Keratinocyte (primary cell): ENCODE results near the gene ZBTB11. TPM values are rescaled to one million over a fixed set of nuclear protein-coding genes. Genes with fewer than 3 reads are reported as not detected.
"Not testable (repeated sequence)": the region's sequence is repeated elsewhere in the genome, so short reads cannot be mapped to it uniquely, and the experiment has no call there.

Experiments used
- DNase-seq: peaks from one replicate; pipeline ENCODE4 v3.0.0-alpha.2; 2011; ENCODE audit warnings: low read depth, missing footprints, low spot score
- FAIRE-seq: peaks from 2 replicates; lab custom pipeline; 2011; peaks lifted over from hg19 to GRCh38; lab: Jason Lieb, UNC
- H2AFZ ChIP-seq: 2 replicates; pipeline ENCODE4 v1.6.0; 2012; ENCODE audit warnings: low read length, control low read depth, inconsistent platforms; ENCODE audit not compliant: control insufficient read depth
- H3K27ac ChIP-seq: 2 replicates; pipeline ENCODE4 v1.5.1; 2011; ENCODE audit warnings: low read length; ENCODE audit not compliant: control insufficient read depth, insufficient read depth
- H3K27me3 ChIP-seq: 3 replicates; pipeline ENCODE4 v1.6.0; 2011; ENCODE audit warnings: low read length; ENCODE audit not compliant: control insufficient read depth, insufficient read depth; ENCODE audit errors: extremely low read depth
- H3K36me3 ChIP-seq, 2 experiments: 2 replicates in 1 of 2; 3 replicates in 1 of 2; pipeline ENCODE4 v1.5.1; 2011; ENCODE audit warnings: low read length in 2 of 2, mild to moderate bottlenecking in 1 of 2; ENCODE audit not compliant: control insufficient read depth in 2 of 2, insufficient read depth in 2 of 2; ENCODE audit errors: extremely low read depth in 1 of 2
- H3K4me1 ChIP-seq: 3 replicates; pipeline ENCODE4 v1.5.1; 2011; ENCODE audit warnings: low read length; ENCODE audit not compliant: control insufficient read depth, insufficient read depth; ENCODE audit errors: extremely low read depth
- H3K4me2 ChIP-seq: 3 replicates; pipeline ENCODE4 v1.6.0; 2011; ENCODE audit warnings: low read depth, low read length; ENCODE audit not compliant: control insufficient read depth, insufficient read depth; ENCODE audit errors: extremely low read depth
- H3K4me3 ChIP-seq, 3 experiments: fragments of 200-600 bp in 1 of 3; sonication (generic) in 1 of 3; 2 replicates in 2 of 3; 3 replicates in 1 of 3; pipeline ENCODE4 v1.5.1; 2011 to 2016; ENCODE audit warnings: low read length in 3 of 3, mild to moderate bottlenecking in 3 of 3, control low read depth in 2 of 3, inconsistent platforms in 1 of 3, low read depth in 1 of 3, mixed read lengths in 1 of 3, mixed run types in 1 of 3, moderate library complexity in 1 of 3; ENCODE audit not compliant: control insufficient read depth in 2 of 3, insufficient read depth in 2 of 3; ENCODE audit errors: extremely low read depth in 1 of 3
- H3K79me2 ChIP-seq: 2 replicates; pipeline ENCODE4 v1.6.0; 2012; ENCODE audit warnings: low read length; ENCODE audit not compliant: control insufficient read depth, insufficient read depth
- H3K9ac ChIP-seq: 3 replicates; pipeline ENCODE4 v1.6.0; 2011; ENCODE audit warnings: low read length; ENCODE audit not compliant: control insufficient read depth, insufficient read depth; ENCODE audit errors: extremely low read depth
- H3K9me1 ChIP-seq: 3 replicates; pipeline ENCODE4 v1.6.0; 2011; ENCODE audit warnings: low read length; ENCODE audit not compliant: control insufficient read depth, insufficient read depth; ENCODE audit errors: extremely low read depth
- H3K9me3 ChIP-seq: 2 replicates; pipeline ENCODE4 v1.5.1; 2012; ENCODE audit warnings: low read depth, low read length; ENCODE audit not compliant: control insufficient read depth
- H4K20me1 ChIP-seq: 3 replicates; pipeline ENCODE4 v1.6.0; 2011; ENCODE audit warnings: low read length; ENCODE audit not compliant: control insufficient read depth, insufficient read depth; ENCODE audit errors: extremely low read depth
- CTCF ChIP-seq, 3 experiments: IDR thresholded peaks in 1 of 3; conservative IDR thresholded peaks in 1 of 3; optimal IDR thresholded peaks in 1 of 3; 2 replicates in 2 of 3; 3 replicates in 1 of 3; pipeline versions ENCODE3 to v1.5.1; 2011; ENCODE audit warnings: low read length in 3 of 3, mild to moderate bottlenecking in 3 of 3, moderate library complexity in 2 of 3, control low read depth in 1 of 3, inconsistent platforms in 1 of 3; ENCODE audit not compliant: insufficient read depth in 2 of 3; ENCODE audit errors: extremely low read depth in 1 of 3
- EZH2 ChIP-seq: IDR thresholded peaks from one replicate; pipeline ENCODE4 v1.6.1; 2012; ENCODE audit warnings: inconsistent platforms, mild to moderate bottlenecking, low read length, moderate library complexity
- dilution Hi-C: fragments of 300-500 bp; cut with MboI; formaldehyde crosslinking; loops from one replicate; pipeline ENCODE4 v1.7.0; 2020; ENCODE audit warnings: low sequenced_read_pairs; ENCODE audit not compliant: extremely low pct_ligation_motif_present
- polyA plus RNA-seq, 5 experiments: library from polyadenylated mRNA; depleted of rRNA in 3 of 5; stranded (reverse) in 3 of 5; stranded (forward) in 1 of 5; unstranded in 1 of 5; fragments of >200 nt; gene quantifications; 1 replicate in 1 of 5; 2 replicates in 3 of 5; 3 replicates in 1 of 5; pipeline versions ENCODE4 v1.2.1 to v1.2.3, GENCODE V29; 2011 to 2012; ENCODE audit warnings: missing spikeins in 2 of 5, low read depth in 1 of 5, low replicate concordance in 1 of 5

ZBTB11 gene
- polyA plus RNA-seq, 1 donor (not counting 4 experiments of a cell fraction or from before 2014, with no cell fraction given), result 19.7 TPM

GRCh38 chr3:101633186-101633585 lies 43.7 kb downstream of the ZBTB11 start:
- no peak overlapping the region for H2AFZ ChIP-seq
- no peak overlapping the region for H3K4me3 ChIP-seq
- H3K4me1 ChIP-seq, result no peaks in the 10 kb centered on the region
- no peak overlapping the region for H3K27ac ChIP-seq
- dilution Hi-C loops, result no loop called here
- no peaks in the 10 kb centered on the region for H3K9me3 ChIP-seq
- no peaks in the 10 kb centered on the region for H3K9me1 ChIP-seq
- DNase-seq (no peak), FAIRE-seq (no peak)
- H3K36me3 ChIP-seq, result no peaks in the 10 kb centered on the region
- H3K79me2 ChIP-seq, result no peaks in the 10 kb centered on the region
- no peak overlapping the region for H3K9ac ChIP-seq
- no peaks in the 10 kb centered on the region for H4K20me1 ChIP-seq
- H3K4me2 ChIP-seq, result no peak overlapping the region
- H3K27me3 ChIP-seq, result no peaks in the 10 kb centered on the region
- TF ChIP-seq CTCF (optimal IDR thresholded peaks at IDR 0.05 in 1 of 3, IDR thresholded peaks at IDR 0.05 in 1 of 3, conservative IDR thresholded peaks at IDR 0.05 in 1 of 3; ENCODE audit: extremely low read depth in 1 of 3, insufficient read depth in 2 of 3, low read length in 3 of 3) (no peak), EZH2 (no peak)

- no peaks in the 10 kb centered on the region for H3K79me2 ChIP-seq
- no peaks in the 10 kb centered on the region for H3K9me3 ChIP-seq
- no peaks in the 10 kb centered on the region for H3K4me1 ChIP-seq
- H3K9ac ChIP-seq, result no peak overlapping the region
- no peak overlapping the region for H2AFZ ChIP-seq
- H3K4me3 ChIP-seq, result no peak overlapping the region
- DNase-seq, result no peak
- dilution Hi-C loops, result no loop called here
- no peaks in the 10 kb centered on the region for H4K20me1 ChIP-seq
- no peaks in the 10 kb centered on the region for H3K27me3 ChIP-seq
- no peak for TF ChIP-seq EZH2
- TF ChIP-seq CTCF (optimal IDR thresholded peaks at IDR 0.05 in 1 of 3, IDR thresholded peaks at IDR 0.05 in 1 of 3, conservative IDR thresholded peaks at IDR 0.05 in 1 of 3; ENCODE audit: extremely low read depth in 1 of 3, insufficient read depth in 2 of 3, low read length in 3 of 3), result no peak
- no peak overlapping the region for H3K4me2 ChIP-seq
- no peak overlapping the region for H3K27ac ChIP-seq
- no peaks in the 10 kb centered on the region for H3K36me3 ChIP-seq
- FAIRE-seq, result no peak
- no peaks in the 10 kb centered on the region for H3K9me1 ChIP-seq
These were observed 44.3 kb downstream of the ZBTB11 start for GRCh38 chr3:101632586-101632985.

GRCh38 chr3:101631959-101632358 lies 45.0 kb downstream of the ZBTB11 start:
- H3K9me1 ChIP-seq, H3K4me1 ChIP-seq, H3K36me3 ChIP-seq, dilution Hi-C loops, H3K9me3 ChIP-seq, H4K20me1 ChIP-seq, FAIRE-seq, H2AFZ ChIP-seq, H3K4me3 ChIP-seq, H3K27ac ChIP-seq, H3K79me2 ChIP-seq, H3K27me3 ChIP-seq, H3K4me2 ChIP-seq, DNase-seq, H3K9ac ChIP-seq: not testable (repeated sequence)
